B cell (primary cell): ENCODE results near the gene DCAF4.

Source experiments
- CTCF ChIP-seq: fragments of 200-600 bp; IDR thresholded peaks from one replicate; pipeline ENCODE4 v1.8.0; 2022; ENCODE audit warnings: antibody characterized with exemption, mild to moderate bottlenecking
- EZH2 ChIP-seq: IDR thresholded peaks from 2 replicates; pipeline ENCODE4 v1.6.1; 2012; ENCODE audit warnings: borderline replicate concordance, low read depth, mild to moderate bottlenecking, moderate library complexity, low read length; ENCODE audit not compliant: insufficient read depth, poor library complexity, severe bottlenecking

- TF ChIP-seq CTCF (no peak), EZH2 (no peak)
Observed at GRCh38 chr14:72878746-72879145, 47.5 kb upstream of the DCAF4 start.
